Stimulated activated memory B cell treated with anti-CD40 and anti-IgM and Interleukin-4, amounts not matched to agents 10 μg/mL and 1 μg/mL and 100 μg/mL, for 72 hours (primary cell): Measurements from ENCODE around the gene MARK2.
A peak's percentile ranks its signal among the peaks of the same experiment; 100 is the strongest.

Source experiments
- ATAC-seq: fragments of 150-1000 bp; cut with Tn5 transposase; 2 replicates; pipeline ENCODE4 v1.10.0; 2021
- H3K27ac Mint-ChIP-seq: one replicate; pipeline ENCODE4 v1.8.0; 2022; ENCODE audit warnings: mild to moderate bottlenecking, mixed read lengths
- H3K27me3 Mint-ChIP-seq: one replicate; pipeline ENCODE4 v1.8.0; 2022; ENCODE audit warnings: mixed read lengths
- H3K36me3 Mint-ChIP-seq: one replicate; pipeline ENCODE4 v1.8.0; 2022; ENCODE audit warnings: mixed read lengths
- H3K4me1 Mint-ChIP-seq: one replicate; pipeline ENCODE4 v1.8.0; 2022; ENCODE audit warnings: mixed read lengths
- H3K4me3 Mint-ChIP-seq: one replicate; pipeline ENCODE4 v1.8.0; 2022; ENCODE audit warnings: mild to moderate bottlenecking, moderate library complexity, mixed read lengths
- H3K9me3 Mint-ChIP-seq: one replicate; pipeline ENCODE4 v1.8.0; 2022; ENCODE audit warnings: mixed read lengths

MARK2 gene

DNA sequence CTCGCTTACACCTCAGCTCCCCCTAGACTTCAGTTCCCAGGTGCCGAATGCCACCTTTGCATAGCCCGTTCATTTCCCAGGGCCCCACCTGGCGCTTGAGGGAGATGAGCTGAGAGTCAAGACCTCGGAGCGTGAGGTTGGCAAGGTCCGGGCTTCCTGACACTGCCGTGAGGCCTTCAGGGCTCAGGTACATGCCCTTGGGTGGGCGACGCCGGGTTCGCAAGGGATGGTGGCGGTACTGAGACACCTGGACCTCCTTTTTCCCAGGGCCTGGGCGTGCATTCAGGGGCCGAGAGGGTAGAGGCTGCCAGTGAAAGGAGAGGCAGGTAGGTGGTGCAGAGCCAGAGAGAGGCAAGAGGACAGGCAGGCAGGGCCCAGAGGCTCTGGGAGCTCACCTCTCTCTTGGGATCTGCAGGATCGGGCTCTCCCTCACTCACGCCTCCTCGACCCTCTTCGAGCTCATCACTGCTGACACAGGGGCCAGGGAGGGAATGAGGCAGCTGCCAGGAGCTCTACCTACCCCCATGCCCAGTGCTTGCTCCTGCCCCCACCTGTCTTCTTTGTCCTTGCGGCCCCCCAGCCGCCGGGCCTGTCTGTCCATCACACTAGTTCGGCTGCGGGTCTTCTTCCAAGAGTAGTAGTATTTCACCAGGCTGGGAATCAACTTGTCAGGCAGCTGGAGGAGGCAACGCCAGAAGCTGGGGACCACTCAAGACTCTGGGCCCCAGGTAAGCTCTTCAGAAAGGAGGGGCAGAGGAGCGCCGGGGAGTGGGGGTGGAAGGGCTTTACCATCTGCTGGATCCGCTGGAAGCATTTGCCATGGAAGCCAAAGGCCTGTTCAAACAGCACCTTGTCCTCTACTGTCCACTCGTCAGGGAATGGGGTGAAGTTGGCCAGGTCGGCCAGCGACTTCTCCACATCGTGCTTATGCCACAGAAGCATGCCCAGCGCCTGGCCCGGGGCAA lies 75.2 kb downstream of the MARK2 start:
- no peak overlapping the region for H3K4me3 Mint-ChIP-seq
- ATAC-seq = no peak
- peaks cover 12% of the 10 kb centered on the region for H3K36me3 Mint-ChIP-seq
- H3K27ac Mint-ChIP-seq = no peak overlapping the region
- peaks cover 25% of the 10 kb centered on the region for H3K4me1 Mint-ChIP-seq
- no peaks in the 10 kb centered on the region for H3K9me3 Mint-ChIP-seq
- H3K27me3 Mint-ChIP-seq = peaks cover 19% of the 10 kb centered on the region

DNA sequence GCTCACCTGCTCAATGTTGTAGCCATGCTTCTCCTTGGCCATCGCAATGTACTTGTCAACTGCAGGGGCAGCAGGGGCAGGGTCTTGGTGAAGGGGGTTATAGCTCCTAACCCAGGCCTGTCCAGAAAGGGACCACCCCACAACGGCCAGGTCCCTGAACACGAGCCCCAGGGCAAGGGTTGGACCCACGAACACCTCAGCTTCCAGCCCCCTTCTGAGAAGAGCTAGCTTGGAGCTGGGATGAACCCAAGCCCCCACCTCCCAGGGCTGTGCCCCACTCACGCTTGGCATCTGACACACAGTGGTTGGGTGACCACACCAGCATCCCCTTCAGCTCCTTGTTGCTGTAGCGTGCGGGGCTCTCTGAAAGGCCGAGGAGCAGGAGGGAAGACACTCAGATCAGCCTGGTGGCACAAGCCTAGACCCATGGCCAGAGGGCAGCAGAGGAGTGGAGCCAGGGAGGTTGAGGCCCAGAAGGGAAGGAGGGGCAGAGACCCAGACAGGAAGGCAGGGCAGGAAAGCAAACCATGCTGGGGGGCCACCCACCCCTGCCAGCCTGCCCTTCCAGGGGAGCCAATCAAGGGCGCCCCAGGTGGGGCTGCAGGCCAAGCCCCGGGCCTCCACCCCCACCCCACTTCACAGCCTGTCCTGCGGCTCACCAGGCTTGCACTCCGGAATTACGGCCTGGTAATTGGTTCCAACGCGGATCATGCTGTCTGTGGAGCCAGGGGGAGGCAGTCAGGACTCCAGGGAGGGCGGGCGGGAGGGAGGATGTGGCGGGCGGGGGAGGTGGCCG lies 76.2 kb downstream of the MARK2 start:
- no peak for ATAC-seq
- Mint-ChIP-seq H3K27me3 (peaks cover 19% of the 10 kb centered on the region), H3K4me1 (peaks cover 25% of the 10 kb centered on the region), H3K27ac (no peak overlapping the region), H3K36me3 (peaks cover 9% of the 10 kb centered on the region), H3K4me3 (peak overlapping the region; percentile 42), H3K9me3 (no peaks in the 10 kb centered on the region)

DNA sequence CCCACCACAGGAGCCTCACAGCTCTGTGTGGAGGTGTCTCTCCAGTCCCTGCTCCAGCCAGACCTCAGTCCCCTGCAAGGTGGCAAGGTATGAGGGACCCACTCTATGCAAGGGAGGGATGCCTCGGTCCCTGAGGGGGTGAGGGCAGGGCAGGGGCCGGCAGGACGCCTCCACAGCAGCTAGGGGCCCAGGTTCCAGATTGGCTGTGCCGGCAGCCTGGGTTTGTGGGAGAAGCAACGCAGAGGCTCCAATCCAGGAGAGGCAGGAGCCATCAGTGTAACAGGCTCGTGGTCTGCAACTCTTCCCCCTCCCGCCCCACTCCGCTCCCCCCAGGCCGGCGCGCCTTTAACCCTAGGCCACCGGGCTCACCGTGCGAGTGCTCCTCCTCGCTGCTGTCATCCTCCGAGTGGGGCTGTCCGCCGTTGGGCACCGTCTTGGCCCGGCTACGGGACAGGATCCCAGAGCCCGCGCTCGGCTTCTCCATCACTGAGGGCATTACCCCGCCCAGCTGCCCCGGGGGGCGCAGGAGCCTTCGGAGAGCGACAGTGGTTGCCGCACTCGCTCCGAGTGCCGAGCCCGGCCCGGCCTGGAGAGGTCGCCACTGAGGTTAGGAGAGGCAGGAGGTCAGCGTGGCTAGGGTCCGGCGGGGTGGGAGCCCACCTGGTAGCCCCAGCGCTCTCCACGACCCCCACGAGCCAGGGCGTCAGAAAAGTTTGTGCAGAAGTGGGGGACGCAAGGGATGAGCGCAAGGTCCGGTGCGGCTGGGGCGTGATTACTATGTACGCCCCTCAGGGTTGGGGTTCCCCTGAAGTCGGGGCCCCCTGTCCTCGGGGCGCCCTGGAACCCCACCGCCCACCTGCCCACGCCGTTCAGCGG lies 77.3 kb downstream of the MARK2 start:
- Mint-ChIP-seq H3K36me3 (no peaks in the 10 kb centered on the region), H3K4me1 (peaks cover 25% of the 10 kb centered on the region), H3K27ac (peak overlapping the region; percentile 27), H3K27me3 (peaks cover 19% of the 10 kb centered on the region), H3K4me3 (peak overlapping the region; percentile 86), H3K9me3 (no peaks in the 10 kb centered on the region)
- ATAC-seq = no peak

DNA sequence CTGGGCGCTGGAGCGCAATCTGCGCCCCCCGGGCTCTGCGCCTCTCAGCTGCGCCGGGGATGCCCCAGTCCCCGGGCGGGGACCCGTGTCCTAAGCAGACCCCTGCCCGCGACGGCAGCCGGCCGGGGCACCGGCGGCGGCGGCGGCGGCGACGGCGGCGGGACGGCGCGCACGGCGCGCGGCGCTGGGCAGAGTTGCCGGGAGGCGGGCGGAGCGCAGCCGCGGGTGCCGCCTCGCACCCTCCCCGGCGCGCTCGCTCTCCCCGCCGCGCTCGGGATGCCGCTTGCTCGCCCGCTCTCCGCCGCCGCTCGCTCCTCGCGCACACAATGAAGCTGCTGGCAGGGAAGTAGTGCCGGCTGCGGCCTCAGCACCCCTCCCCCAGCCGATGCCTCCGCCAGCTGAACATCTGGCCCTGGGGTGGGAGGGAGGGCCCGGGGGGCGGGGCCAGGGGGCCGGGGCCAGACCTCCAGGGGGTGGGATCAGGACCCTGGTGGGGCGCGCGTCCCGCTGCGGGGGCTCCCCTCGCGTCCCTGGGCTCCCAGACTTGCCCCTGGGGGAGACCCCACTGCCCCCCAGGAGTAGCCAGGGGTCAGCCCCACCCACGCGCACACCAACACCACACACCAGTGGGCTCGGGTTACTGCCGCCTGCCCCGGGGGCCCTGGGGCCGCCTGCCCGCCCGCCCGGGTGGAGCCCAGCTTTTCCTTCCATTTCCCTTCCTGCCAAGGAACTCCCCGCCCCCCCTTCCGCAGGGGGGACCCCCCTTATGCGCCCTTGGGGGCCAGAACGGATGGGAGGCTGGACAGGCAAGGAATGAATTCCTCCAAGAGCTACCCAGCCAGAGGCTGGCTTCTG lies 78.2 kb downstream of the MARK2 start, which contains the start of gene RCOR2:
RCOR2 (minus strand) TSS at position 328 of the 855 bp plus-strand sequence. CDS start 708 bp downstream, outside the sequence.
- H3K4me3 Mint-ChIP-seq = peak within 1 kb of the TSS; percentile 86
- peak; percentile 63 for ATAC-seq
- no peaks in the 10 kb centered on the region for H3K36me3 Mint-ChIP-seq
- H3K27me3 Mint-ChIP-seq = peaks cover 19% of the 10 kb centered on the region
- H3K4me1 Mint-ChIP-seq = peaks cover 25% of the 10 kb centered on the region
- peak within 1 kb of the TSS; percentile 27 for H3K27ac Mint-ChIP-seq
- H3K9me3 Mint-ChIP-seq = no peaks in the 10 kb centered on the region

DNA sequence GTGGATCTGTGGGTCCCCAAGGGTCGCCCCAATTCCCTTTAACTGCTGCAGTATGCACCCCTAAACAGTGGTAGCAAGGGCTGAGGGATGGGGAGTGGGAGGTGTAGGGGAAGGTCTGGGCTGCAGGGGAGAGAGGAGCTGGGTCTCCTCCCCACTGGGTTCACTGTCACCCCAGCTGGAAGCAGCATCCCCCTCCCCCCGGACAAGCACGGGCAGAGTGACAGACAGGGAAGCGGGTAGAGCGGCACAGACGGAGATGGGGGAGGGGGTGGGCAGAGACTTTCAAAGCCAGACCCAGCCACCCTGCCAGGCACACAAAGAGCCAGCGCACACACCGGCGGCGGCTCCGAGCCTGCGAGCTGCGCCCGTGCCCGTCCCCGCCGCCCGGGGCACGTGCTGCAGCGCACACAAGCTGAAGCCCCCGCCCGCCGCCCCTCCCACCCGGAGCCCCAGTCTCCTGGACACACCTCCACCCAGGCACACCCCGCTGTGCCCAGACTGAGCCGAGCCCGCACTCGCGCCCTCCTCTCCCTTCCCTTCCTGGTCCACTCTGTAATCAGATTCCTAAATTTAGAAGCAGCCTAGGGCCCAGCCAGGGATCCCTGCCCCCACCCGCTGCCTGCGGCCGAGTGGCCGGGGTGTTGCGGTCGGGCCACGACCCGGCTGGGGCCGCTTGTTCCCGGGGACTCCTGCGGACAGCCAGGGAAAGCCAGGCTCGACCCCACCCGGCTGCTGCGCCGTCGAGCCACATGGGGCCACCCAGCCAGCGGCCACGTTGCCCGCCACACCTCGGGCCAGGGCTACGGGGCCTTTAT lies 79.0 kb downstream of the MARK2 start:
- Mint-ChIP-seq H3K9me3 (no peaks in the 10 kb centered on the region), H3K27me3 (peaks cover 19% of the 10 kb centered on the region), H3K4me1 (peaks cover 25% of the 10 kb centered on the region), H3K4me3 (peak overlapping the region; percentile 72), H3K27ac (no peak overlapping the region), H3K36me3 (no peaks in the 10 kb centered on the region)
- ATAC-seq = no peak

DNA sequence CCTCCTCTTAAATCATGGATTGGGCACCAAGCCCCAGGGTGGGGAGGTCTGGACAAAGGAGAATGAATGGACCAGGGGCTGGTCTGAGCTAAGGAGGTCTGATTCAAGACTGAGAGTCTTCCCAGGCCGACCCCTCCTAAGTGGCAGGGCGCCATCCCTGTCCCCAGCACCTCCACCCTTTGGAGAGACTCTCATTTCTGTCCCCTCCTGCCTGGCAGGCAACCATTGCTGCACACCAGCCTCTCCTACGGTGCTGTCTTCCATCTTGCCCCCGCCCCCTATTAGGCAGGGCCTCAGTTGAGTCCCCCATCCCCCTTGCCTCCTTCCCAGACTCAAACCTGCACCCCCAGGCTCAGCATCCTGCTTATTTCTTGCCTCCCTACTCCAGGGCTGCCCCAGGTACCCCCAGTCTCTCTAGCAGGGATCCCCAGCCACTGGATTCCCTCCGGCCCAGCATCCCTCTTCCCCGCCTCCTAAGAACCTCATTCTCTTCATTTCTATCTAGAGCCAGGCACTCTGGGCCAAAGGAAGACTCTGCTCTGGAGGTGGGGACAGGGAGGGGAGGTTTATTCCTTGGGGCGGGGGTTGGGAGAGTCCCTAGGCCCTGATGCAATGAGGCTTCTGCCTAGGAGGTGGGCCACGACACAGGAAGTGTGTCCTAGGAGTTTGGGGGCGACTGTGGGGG lies 79.7 kb downstream of the MARK2 start:
- no peak overlapping the region for H3K27ac Mint-ChIP-seq
- peak overlapping the region; percentile 32 for H3K4me3 Mint-ChIP-seq
- no peaks in the 10 kb centered on the region for H3K36me3 Mint-ChIP-seq
- peaks cover 25% of the 10 kb centered on the region for H3K4me1 Mint-ChIP-seq
- H3K9me3 Mint-ChIP-seq = no peaks in the 10 kb centered on the region
- no peak for ATAC-seq
- peaks cover 17% of the 10 kb centered on the region for H3K27me3 Mint-ChIP-seq

DNA sequence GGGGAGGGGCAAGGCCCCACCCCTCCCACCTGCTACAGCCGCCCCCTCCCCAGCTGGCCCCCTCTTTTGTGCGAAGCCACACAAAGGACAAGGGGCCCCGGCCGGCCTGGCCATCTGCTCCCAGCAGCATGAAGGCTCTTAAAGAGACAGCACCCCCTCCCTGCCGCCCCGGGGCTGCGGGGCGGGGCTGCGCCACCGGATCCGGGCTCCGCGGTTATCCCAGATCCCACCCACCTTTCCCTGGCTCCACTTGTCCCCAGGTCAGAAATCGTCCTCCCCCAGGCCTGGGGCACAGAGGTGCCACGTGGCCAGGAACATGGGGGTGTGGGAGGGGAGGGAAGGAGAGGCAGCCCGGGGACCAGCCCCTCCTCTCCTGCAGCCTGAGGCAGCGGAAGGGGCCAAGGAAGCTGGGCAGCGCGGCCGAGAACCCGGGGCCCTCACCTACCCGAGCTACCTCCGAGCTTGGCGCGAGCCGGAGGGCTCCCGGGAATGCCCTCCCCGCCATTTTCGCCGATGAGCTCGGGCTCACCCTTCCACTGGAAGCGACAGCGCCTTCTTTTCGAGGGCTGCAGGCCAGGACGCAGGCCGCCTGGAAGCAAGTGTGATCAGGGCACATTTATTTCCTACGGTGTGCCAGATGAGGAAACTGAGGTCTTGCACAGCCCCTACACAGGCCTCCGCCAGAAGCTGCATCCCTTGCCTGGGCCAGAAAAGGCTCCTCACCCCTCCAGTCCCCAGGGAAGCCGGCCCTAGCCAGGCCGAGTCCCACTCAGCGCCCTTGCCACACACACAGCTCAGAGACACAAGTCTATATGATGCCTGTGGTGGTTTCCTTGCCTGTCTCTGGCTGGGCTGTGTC lies 80.6 kb downstream of the MARK2 start:
- Mint-ChIP-seq H3K9me3 (no peaks in the 10 kb centered on the region), H3K36me3 (no peaks in the 10 kb centered on the region), H3K4me1 (peaks cover 25% of the 10 kb centered on the region), H3K27ac (no peak overlapping the region), H3K27me3 (peaks cover 9% of the 10 kb centered on the region), H3K4me3 (peak overlapping the region; percentile 51)
- no peak for ATAC-seq

DNA sequence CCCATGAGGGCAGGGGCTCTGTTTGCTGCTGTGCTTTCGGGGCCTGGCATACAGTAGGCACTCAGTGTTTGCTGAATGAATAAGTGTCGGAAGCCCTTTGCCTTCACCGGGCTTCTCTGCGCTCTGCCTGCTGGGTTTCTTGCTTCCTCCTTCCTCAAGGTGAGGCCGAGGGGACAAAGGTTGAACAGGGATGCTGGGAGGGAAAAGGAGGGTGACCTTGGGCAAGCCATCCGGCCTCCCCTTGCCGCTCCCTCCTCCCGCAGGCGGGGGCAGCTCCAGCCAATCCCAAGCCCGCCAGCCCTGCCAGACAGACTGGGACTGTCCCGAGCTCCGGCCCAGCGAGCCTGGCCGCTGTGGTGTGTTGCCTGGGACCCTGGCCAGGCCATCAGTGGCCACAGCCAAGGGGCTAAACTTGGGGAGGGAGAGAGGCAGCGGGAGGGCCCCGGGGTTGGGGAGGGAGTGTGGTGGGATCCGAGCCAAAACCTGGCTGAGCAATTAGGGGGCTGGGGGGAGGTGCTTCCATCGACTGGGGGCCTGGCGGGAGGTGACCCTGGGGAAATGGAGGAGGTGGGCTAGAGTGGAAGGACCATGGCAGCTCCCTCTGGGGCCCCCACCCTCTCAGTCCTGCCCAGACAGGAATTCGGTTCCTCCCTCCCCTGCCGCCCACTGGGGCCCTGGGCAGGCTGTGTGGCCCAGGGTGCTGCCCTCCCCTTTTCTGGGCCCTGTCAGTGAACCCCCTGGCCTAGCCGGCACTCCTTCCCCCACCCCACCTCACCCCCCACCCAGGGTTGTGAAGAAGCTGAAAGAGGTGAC lies 81.4 kb downstream of the MARK2 start:
- Mint-ChIP-seq H3K27ac (no peak overlapping the region), H3K36me3 (no peaks in the 10 kb centered on the region), H3K9me3 (no peaks in the 10 kb centered on the region), H3K27me3 (peaks cover under 1% of the 10 kb centered on the region), H3K4me1 (peaks cover 25% of the 10 kb centered on the region), H3K4me3 (no peak overlapping the region)
- no peak for ATAC-seq

DNA sequence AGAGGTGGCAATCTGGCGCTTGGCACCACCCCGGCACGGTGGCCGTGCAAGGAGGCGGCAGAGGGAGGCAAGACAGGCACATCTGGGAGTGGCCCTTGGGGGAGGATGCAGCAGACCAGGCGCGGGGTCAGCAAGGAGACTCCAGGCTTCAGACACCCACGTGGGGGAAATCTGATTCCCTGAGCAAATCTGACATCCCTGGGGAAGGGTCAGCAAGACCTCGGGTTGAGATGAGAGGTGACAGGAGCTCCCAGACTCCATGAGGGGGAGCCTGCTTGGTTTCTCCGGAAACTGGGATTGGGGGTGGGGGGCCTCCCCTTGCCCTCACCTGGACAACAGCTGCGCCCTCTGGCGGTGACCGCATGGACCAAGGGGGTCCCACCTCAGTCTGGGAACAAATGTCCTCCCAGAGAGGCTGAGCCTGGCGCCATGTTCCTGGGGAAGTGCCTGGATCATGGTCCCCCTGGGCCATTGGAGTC lies 82.1 kb downstream of the MARK2 start:
- no peaks in the 10 kb centered on the region for H3K9me3 Mint-ChIP-seq
- peaks cover under 1% of the 10 kb centered on the region for H3K27me3 Mint-ChIP-seq
- H3K4me1 Mint-ChIP-seq = peaks cover 21% of the 10 kb centered on the region
- H3K36me3 Mint-ChIP-seq = no peaks in the 10 kb centered on the region
- no peak overlapping the region for H3K4me3 Mint-ChIP-seq
- ATAC-seq = no peak
- no peak overlapping the region for H3K27ac Mint-ChIP-seq

DNA sequence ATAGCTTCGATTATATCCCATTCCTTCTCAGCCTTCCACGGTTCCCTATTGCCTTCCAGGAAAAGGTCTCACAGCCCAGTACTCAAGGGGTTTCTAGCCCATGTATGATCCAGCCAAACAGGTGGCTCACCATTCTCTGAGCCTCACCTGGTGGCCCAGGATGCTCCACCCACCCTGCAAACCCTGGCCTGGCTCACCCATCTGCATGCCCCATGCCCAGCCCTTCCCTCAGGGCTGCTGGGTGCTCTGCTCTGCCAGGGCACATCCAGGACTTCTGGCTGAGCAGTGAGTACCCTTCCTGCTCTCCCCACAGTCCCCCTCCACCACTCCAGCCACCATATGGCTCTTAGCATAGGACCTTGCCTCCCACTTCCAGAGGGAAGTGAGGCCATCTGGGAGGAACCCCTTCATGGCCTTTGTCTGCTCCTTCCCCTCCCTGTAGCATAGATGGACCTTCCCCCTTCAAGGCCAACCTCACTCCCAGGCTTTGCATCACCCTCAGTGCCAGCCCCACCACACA lies 83.8 kb downstream of the MARK2 start:
- H3K27me3 Mint-ChIP-seq = peaks cover 15% of the 10 kb centered on the region
- ATAC-seq = no peak
- H3K36me3 Mint-ChIP-seq = no peaks in the 10 kb centered on the region
- H3K27ac Mint-ChIP-seq = no peak overlapping the region
- H3K4me3 Mint-ChIP-seq = no peak overlapping the region
- H3K9me3 Mint-ChIP-seq = no peaks in the 10 kb centered on the region
- peaks cover 12% of the 10 kb centered on the region for H3K4me1 Mint-ChIP-seq

DNA sequence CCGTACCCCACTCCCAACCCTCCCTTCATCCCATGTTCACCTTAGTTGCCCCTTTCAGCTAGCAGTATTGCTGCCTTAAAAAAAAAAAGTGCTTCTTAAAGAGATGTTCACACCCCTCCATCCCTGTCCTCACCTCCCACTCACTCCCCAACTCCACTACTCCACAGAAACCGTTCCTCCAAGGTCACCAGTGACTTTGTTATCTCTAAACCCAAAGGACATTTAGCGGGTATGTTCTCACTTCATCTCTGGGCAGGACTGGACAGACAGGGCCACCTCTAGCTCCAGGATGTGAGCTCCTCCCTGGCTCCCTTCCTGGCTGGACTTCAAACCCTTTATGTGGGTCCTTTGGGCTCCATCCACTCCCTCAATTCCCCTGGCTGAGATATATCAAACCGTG lies 84.4 kb downstream of the MARK2 start:
- ATAC-seq = no peak
- no peak overlapping the region for H3K4me3 Mint-ChIP-seq
- H3K27ac Mint-ChIP-seq = no peak overlapping the region
- peaks cover 9% of the 10 kb centered on the region for H3K4me1 Mint-ChIP-seq
- H3K27me3 Mint-ChIP-seq = peaks cover 15% of the 10 kb centered on the region
- H3K36me3 Mint-ChIP-seq = no peaks in the 10 kb centered on the region
- no peaks in the 10 kb centered on the region for H3K9me3 Mint-ChIP-seq
